ENCODE measurements around the gene GUCY2F. TPM values are rescaled to one million over a fixed set of nuclear protein-coding genes. Genes with fewer than 3 reads are reported as not detected.

GUCY2F gene
- total RNA-seq (2014; rRNA removed; shearing (Covaris generic)): not detected in 2 replicates

DNA sequence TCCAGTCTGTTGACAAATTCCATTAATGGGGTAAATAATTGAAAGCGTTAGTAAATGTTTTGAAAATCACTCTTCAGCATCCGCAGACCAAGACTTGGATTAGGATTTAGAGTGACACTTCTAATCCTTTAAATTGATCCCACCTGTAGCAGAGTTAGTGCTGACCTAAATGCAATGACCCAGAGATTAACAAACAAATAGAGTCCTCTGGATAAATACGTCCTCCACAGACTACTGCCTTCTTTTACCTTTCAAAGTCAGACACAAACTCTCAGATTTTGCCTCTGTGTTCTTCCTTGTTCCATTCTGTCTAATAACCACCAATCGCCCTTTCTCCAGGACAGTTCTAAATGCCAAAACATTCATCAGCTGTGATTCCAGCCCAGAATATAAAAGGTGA, at the start of gene GUCY2F:
Gene GUCY2F, minus strand, starts transcription at position 101 of the 400 bp plus-strand sequence. CDS start 6,150 bp downstream, outside the sequence.
- DNase-seq (ENCODE audit: low read depth): no peak

- no peak for DNase-seq (ENCODE audit: low read depth)
These were observed 37.1 kb upstream of the GUCY2F start for GRCh38 chrX:109519001-109519400.

- no peak for DNase-seq (ENCODE audit: low read depth)
These were observed 29.2 kb upstream of the GUCY2F start for GRCh38 chrX:109511113-109511512.

DNA sequence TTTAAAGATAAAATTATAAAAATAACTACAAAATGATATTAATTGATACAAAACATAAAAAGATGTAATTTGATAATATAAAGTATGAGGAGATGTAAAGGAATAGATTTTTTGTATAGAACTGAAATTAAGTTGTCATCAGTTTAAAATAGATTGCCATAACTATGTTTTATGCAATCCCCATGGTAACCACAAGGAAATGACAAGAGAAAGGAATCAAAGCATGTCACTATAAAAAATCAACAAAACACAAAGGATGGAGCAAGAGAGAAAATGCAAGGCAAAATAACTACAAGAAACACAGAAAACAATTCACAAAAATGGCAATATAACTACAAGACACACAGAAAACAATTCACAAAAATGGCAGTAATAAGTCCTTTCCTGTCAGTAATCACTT, 27.0 kb upstream of the GUCY2F start:
- no peak for DNase-seq (ENCODE audit: low read depth)

DNA sequence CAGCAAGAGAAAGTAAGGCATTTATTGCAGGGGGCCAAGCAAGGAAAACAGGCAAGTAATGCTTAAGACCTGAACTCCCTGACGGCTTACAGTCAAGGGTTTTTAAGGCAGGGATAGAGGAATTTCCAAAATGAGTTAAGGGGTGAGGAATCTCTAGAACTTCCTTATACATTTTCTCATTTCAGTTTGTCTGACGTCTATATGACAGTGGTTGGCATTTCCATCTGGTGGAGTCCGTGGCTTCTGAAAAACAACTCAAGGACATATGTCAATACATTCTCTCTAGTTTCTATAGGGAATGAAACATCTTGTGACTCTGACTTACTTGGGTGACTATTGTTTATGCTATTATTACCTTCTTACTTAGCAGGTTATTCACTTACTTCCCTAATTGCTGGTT, 19.3 kb upstream of the GUCY2F start:
- DNase-seq (ENCODE audit: low read depth): no peak

GRCh38 chrX:109498434-109498833, 16.5 kb upstream of the GUCY2F start:
- no peak for DNase-seq (ENCODE audit: low read depth)

DNA sequence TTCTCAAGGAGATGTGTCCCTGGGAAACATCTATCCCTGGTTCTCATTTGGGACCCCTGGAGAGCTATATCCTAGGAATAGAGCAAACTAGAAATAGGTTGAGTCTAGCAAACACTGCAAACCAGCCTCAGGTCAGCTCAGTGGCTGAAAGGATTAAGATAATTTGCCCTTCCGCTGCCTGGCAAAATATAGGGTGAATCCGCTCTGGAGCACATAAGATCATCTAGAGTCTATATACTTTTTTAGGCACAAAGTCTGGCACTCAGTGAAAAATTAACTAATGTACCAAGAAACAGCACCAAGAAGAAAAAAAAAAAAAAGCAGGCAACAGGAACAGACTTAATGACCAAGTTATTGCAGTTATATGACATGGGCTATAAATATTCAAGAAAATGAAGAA, 7.3 kb upstream of the GUCY2F start:
- DNase-seq (ENCODE audit: low read depth): no peak

DNA sequence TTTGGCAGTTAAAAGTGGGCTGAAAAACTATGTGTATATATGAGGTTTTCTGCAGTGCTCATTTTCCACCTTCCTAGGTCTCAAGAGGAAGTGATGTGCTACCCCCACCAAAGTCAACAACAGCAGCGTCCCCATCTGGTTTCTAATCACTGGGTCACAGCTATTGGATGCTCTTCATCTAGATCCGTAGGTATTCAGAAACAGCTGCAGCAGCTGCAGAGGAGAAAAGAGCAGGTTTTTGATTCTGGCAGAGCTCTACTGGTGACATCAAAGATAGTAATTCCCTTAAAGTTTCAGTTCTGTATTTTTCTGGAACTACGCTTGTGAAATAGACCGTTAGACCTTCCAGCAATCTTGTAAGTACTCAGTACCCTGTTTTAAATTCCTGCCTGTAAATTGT, 5.8 kb upstream of the GUCY2F start:
- DNase-seq (ENCODE audit: low read depth): no peak

DNA sequence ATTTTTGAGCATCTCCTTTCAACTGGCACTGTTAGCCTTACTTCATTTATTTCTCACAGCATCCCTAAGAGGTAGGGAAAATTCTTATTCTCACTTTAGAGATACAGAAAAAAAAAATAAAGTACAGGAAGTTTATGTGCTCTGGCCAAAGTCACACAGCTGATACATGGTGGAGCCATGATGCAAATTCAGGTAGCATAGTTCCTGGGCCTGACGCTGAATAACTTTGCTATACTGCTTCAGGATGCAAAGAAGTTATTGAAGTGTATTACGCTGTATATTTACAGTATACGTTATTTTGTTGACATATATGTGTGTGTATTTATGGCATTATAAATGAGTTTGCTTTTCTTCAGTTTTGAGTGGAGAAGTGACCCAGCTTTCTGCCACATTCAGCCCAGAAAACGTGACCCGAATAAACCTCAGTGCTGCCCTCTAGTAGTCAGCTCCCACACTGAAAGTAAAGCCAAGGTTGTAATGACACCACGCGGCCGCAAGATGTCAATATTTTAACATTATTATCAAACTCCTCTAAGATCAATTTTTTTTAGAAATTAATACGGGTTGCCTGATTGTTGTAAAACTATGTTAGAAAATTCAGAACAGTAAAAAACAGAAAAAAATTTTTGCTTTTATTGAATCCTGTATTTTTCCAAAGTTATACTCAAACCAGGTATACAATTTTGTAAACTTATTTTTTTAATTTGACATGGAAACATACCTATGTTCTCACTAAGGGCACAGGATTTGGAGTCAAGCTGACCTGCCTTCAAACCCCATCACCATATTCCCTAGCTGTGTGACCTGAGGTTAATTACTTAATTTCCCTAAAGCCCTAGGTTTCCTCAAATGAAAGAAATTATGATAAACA, 3.8 kb upstream of the GUCY2F start:
- DNase-seq (ENCODE audit: low read depth): peak; percentile 64

DNA sequence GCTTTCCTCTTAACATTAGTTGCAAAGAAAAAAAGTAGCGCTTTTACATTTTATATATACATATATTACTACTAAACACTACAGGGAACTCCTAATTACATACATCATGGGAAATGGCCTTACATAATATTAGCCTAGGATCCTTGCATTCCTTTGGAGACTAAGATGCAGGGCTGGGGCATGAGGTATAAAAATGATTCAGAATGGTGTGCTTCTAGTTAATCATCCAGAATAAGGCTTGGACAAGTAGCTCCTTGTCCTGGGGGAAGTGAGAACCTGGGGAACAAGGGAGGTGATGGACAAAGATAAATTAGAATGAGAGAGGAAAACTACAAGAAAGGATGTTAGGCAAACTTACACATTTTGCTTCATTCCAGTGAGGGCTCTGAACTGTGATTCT, 3.0 kb upstream of the GUCY2F start:
- DNase-seq (ENCODE audit: low read depth): no peak

- DNase-seq (ENCODE audit: low read depth): peak; percentile 45
These were observed 6.6 kb downstream of the GUCY2F start for GRCh38 chrX:109475174-109475891.

GRCh38 chrX:109472939-109473735, 8.7 kb downstream of the GUCY2F start:
- DNase-seq (ENCODE audit: low read depth): peak; percentile 32

- no peak for DNase-seq (ENCODE audit: low read depth)
These were observed 17.7 kb downstream of the GUCY2F start for GRCh38 chrX:109464231-109464630.

GRCh38 chrX:109463784-109464183, 18.1 kb downstream of the GUCY2F start:
- DNase-seq (ENCODE audit: low read depth): no peak

DNA sequence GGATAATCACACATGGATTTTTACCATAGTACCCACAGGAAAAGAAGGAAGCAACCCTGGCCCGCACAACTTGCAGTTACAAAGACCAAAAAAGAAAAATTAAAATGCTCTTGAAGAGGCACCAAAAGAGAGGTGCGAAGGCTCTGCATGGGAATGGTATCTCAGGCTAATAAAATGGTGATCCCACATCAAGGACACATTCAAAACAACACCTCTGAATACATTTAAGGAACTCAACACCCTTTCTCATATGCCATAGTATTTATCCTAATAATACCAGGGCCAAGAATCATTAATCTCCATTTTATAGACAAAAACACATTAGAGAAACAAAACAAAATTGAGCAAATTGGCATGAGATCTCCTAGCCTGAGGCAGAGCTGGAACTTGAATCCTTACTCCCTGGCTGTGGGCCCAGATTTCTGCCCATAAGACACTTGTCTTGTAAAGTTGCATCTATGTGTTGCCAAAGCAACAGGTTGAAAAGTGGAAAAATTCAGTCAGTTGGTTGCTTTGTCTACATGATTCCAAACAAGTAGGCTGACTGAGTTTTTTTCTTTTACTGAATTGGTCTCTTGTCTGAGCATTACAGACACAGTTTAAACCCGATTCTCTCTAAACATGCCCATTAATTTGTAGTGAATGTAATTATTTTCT, 33.5 kb downstream of the GUCY2F start:
- DNase-seq (ENCODE audit: low read depth): peak; percentile 58

DNA sequence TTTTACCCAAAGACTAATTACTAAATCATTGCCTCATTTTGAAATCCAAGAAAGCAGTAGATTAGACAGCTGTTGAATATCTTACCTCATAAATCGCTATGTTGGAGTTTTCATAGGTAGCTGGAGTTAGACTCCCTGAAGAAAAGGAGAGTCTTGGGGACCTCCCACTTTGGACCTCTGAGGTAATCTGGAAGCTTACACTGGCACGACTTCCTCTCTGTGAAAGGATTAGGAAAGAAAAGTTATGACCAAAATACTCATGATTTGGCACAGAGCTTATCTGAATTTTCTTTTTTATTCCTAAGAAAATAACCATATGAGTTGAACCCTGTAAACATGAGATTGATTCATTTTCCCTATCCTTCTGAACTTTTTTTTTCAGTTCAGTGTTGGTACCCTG, 40.6 kb downstream of the GUCY2F start:
- DNase-seq (ENCODE audit: low read depth): no peak

GRCh38 chrX:109440475-109440874, 41.4 kb downstream of the GUCY2F start:
- no peak for DNase-seq (ENCODE audit: low read depth)

- no peak for DNase-seq (ENCODE audit: low read depth)
These were observed 72.7 kb downstream of the GUCY2F start for GRCh38 chrX:109409181-109409580.

DNA sequence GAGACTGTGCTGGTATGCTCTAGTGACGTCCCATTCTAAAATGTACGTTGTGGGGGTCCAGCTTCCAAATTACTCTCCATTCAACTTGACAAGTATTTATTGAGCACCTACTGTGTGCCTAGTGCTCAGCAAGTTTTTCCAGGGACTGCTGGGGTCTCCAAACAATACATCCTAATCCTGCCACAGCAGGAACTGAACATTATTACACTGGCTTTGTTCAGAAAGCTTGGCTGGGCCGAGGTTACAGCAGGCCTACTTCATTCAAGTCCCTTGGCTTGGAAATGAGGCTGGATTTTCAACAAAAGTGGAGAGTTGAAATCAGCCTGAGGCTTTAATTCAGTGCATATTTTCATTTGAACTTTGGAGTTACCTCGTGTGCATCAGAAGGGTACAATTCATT, 78.0 kb downstream of the GUCY2F start:
- no peak for DNase-seq (ENCODE audit: low read depth)

DNA sequence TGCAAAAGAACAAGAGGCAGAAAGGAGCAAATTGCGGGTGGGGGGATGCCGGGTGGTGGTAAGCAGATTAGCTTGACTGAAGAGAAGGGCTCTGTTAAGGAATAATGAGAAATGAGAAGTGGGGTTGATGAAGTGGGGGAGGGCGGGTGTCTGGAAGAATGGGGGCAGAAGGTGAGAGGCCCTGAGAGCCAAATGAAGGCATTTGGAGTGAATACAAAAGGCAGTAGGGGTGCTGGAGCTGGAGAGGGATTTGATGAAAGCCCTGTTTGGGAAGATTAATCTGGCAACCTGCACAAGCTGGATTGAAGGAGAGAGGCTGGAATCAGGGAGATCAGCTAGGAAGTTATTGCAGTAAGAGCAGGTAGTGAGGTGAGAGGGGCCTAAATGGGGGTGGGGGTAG, 82.1 kb downstream of the GUCY2F start:
- DNase-seq (ENCODE audit: low read depth): no peak

DNA sequence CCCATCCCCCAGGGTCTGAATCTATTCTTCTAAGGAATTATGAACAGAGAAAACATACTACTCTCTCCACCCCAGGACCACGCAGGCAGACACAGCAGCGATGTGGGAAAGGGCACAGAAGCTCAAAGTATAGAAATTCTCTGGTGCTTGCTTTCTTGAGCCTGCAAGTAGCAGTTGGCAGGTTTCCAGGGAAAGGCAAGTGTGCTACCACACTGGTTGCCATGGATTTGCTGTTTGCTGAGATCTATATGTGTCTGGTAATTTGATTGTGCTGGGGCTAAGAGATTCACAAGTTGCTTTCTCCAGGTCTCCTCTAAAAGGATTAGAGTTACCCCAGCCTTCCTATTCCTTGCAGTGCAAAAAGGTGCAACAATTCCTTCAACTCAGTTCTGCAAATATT, 83.1 kb downstream of the GUCY2F start:
- DNase-seq (ENCODE audit: low read depth): no peak

GRCh38 chrX:109398061-109398460, 83.8 kb downstream of the GUCY2F start:
- no peak for DNase-seq (ENCODE audit: low read depth)
